ENCODE results near the gene UBR4.
"Not testable (repeated sequence)": the region's sequence is repeated elsewhere in the genome, so short reads cannot be mapped to it uniquely, and the experiment has no call there.

The UBR4 gene

DNA sequence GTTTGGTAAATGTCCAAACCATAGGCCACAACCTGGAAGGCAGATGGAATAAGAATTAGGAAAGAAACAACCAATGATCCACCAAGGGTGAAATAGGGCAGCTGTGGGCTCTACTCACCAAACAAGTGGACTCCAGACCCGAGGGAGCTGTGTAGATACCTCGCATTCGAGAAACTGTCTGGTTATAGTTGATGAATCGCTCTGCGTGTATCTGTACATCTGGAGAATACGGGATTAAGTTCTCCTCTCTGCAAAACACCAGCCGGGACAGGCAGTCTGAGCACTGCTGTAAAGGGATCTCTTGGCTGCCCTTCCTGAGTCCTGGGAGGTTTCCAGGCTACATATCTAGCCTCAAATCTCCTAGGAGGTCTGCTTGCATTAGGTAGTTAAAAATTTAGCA lies 9.4 kb upstream of the UBR4 start:
- DNase-seq: no peak

GRCh38 chr1:19216585-19216984 lies 6.5 kb upstream of the UBR4 start:
- not testable (repeated sequence) for DNase-seq

DNA sequence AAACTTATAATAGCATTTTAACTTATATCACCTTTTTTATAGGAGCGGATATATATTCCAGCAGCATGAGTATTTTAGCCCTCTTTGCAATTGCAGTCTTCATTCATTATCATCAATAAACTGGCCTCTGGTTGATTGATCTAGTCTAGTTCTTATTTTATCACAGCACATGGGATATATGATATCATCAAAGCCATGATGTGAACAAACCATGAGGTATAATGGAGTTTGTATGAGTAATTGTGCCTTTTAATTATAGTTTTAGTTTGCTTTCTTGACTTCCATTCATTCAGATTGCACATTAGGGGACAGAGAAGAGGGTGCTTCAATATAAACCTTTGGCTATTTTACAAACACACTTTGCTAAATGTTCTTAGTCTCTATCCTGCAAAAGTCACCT lies 3.5 kb upstream of the UBR4 start:
- DNase-seq: no peak

- DNase-seq: no peak
Measured at GRCh38 chr1:19212167-19212566, 2.1 kb upstream of the UBR4 start.

DNA sequence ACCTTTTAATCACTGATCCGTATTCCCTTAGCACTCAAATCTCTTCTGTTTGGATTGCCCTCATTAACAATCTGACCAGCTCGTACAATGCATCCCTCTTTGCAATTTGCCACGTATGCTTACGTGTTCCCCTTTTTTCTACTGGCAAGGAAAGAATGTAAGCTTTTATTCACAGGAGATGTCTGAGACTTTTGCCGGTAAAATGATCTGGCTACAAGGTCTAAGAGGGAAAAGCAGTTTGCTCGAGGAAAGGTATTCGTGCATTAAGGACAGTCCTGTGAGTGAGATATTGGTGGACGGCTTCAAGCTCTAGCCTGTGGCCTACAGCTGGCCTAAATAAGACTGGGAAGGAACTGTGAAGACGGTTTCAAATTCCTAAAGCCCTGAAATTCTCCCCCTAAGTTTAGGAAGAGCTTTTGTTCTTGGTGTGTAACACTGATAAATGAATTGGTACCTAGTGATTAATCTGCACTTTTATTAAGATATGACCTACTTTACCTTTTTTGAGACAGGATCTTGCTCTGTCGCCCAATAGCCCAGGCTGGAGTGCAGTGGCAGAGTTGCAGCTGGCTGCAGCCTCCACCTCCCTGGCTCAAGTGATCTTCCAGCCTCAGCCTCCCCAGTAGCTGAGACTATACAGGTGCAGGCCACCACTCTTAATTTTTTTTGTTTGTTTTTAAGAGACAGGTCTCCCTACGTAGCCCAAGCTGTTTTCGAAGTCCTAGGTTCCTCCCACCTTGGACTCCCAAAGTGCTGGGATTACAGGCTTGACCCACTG lies 895 bp upstream of the UBR4 start:
- DNase-seq: no peak

GRCh38 chr1:19209439-19209989 lies 552 bp downstream of the UBR4 start:
- no peak for DNase-seq

DNA sequence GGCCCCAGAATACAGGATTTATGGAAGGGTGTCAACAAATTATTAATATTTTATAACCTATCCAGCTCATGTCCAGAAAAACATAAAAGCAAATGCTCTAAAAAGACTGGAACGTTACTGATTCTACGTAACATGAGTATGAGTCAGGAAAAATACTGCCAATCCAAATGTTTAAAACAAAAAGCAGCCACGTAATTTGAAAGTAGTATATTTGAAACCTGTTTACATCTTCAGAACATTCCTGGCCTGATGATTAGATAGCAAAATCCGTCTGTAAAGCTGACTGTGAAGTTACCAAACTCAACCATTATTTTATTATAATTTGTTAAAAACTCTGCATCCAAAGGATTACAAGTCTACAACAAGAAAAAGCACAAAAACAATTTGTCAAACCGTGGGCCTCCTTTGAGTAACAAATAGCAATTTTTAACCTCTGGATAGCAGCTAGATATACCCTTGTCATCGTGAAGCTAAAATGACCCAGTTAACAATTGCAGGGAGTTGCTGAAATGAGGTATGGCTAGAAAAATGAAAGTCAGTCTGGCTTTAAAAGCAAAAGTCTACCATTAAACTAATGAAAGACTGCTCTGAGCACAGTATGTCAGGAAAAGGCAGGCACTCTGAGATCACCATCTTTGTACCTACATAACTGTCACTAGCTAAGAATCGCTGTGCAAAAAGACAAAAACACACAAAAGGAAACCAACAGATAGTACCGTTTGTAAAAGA lies 1.2 kb downstream of the UBR4 start:
- no peak for DNase-seq

- no peak for DNase-seq
Measured at GRCh38 chr1:19206947-19207346, 3.1 kb downstream of the UBR4 start.

DNA sequence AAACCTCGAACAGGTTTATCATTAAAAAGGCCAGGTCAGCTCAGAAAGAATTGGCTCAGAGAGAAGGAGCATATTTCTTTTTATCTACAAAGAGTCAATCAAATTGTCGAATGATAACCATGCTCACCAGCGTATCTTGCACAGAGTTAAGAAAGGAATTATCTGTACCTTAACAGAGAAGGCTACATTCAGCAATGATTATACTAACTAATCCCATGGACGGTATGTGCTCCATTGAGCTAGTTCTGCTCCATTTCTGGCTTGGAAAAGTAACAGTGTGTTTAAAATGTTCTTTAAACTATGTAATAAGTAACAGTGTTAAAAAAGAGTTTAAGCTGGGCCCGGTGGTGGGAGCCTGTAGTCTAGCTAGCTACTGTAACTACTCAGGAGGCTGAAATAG lies 4.2 kb downstream of the UBR4 start:
- no peak for DNase-seq

DNA sequence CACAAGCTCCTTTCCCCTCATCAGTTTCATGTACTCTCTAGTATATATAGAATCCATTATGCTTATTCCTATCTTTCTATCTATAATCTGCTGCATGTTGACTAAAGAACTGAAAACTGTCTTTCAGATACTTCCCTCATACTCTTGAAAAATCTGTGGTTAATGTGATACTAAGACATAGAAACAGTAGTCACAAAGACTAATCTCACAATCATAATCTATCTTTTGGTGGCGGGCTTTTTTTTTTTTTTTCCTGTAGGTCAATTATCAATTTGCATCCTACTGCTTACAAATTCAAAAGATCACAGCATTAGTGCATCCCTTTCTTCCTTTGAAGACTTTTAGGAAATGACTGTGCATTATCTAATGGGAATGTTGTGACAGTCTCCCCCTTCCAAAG lies 4.7 kb downstream of the UBR4 start:
- no peak for DNase-seq

GRCh38 chr1:19204446-19205266 lies 5.4 kb downstream of the UBR4 start:
- no peak for DNase-seq

- no peak for DNase-seq
Measured at GRCh38 chr1:19203440-19203839, 6.6 kb downstream of the UBR4 start.

DNA sequence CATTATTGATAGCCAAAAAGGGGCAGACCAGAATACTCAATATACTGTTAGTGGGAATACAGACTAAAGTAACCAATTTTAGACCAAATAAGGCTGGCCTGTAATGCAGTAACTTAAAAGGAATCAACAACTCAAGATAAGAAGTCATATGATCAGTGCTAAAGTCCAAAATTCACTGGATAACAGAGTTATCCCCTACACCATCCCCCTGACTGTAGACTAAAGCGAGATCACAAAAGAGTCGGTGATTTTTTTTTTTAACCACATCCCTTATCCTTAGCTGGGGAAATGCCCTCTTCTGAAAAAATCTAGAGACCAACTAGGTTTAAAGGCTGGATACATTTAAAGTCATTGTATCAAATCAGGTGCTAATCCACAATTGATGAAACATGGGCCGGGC lies 7.7 kb downstream of the UBR4 start:
- no peak for DNase-seq

DNA sequence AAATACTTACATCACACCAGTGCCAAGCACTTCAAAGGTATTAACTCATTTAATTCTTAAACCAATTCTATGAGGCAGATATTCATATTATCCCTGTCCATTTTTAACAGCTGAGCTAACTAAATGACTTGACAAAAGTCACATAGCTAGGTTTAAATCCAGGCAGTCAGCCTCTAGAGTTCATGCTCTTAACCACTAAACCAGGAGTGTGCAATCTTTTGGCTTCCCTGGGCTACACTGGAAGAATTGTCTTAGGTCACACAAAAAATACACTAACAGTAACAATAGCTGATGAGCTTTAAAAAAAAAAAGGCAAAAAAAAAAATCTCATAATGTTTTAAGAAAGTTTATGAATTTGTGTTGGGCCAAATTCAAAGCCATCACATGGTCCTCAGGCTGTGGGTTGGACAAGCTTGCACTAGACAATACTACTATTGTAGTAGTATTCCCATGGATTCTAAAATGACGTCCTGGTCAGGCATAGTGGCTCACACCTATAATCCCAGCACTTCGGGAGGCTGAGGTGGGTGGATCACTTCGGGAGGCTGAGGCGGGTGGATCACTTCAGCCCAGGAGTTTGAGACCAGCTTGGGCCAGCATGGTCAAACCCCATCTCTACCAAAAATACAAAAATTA lies 10.0 kb downstream of the UBR4 start:
- DNase-seq: no peak

DNA sequence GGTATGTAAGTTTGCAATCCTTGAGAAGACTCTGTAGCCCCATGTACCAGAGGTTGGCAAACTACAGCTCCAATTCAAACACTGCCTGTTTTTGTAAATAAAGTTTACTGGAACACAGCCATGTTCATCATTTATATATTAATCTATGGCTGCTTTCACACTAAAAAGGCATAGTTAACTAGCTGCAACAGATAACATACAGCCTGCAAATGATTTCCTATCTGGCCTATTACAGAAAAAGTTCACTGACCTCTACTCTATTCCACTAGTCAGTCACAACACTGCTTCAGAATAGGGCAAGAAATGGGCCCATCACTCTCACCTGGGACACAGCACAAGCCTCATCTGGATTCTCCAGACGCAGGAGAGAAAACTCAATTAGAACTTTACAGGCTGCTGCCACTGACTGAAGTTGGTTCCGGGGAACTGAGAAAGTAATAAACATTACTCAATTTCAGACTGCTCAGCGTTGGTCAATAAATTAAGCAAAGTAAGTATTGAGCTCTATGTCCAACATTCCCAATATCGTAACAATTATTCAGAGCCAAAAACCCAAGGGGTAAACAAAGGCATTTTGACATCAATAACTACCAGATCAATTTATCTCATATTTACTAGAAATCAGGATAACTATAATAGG lies 10.6 kb downstream of the UBR4 start:
- DNase-seq: no peak

DNA sequence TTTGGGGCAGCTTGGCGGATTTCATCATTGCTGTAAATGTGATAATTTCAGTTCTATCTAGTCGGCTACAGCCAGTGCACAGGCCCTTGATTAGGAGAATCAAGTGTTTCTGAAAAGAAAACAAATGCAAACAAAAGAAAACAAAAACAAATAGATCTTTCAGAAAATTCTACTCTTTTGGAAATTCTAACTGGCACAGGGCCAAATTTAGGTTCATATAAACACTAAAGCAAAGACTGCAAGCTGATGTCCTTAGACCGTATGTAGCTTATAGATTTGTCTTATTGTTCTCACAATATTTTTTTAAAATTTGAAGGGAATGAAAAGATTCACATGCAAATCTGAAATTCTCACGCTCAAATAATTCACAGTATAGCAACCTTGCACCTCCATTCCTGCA lies 11.2 kb downstream of the UBR4 start:
- DNase-seq: no peak

- DNase-seq: no peak
Measured at GRCh38 chr1:19197845-19198244, 12.2 kb downstream of the UBR4 start.

GRCh38 chr1:19196331-19196730 lies 13.7 kb downstream of the UBR4 start:
- DNase-seq: no peak

GRCh38 chr1:19193004-19193403 lies 17.1 kb downstream of the UBR4 start:
- no peak for DNase-seq

DNA sequence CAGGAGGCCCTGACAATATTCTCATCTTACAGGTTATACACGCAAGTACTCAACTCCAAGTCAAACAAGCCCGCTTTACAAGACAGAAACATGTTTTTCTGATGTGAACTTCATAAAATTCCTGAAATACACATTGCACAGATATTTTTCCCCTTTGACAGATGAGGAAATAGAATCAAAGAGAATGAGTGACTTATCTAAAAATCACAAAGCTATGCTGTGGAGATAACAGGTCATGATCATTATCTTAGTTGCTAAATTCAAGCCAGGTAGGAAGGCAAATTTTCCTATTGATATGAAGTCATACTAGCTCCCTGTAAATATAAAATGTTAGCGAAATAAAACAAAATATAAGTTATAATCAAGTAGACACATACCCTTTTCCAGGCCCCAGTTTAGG lies 18.3 kb downstream of the UBR4 start:
- no peak for DNase-seq

DNA sequence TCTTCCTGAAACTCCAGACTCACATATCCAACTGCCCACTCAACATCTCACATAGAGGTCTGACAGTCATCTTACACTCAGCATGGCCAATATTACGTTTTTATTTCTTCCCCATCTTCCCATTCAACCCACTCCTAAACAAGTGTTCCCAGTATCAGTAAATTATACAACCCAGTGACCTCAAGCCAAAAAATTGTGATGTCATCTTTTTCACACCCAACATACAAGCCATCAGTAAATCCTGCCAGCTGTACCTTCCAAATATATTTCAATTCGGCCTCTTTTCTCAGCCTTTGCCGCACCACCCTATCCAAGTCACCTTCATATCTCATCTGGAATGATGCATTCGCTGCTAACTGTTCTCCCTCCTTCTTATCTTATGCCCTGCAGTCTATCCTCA lies 19.6 kb downstream of the UBR4 start:
- DNase-seq: no peak

DNA sequence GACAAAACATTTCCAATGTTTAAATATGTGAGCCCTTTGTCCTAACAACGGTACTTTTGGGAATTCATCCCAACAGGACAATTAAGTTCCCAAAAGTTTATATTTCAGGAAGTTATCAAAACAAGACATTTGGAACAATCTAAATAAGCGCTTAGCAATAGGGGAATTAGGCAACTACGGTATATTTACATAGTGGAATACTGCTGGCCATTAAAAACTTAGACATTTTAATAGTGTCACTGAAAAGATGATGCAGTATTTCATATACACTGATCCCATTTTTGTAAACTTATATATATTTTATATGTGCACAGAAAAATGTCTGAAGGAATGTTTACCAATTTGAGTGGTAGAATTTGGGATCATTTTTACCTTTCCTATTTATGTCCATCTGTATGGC lies 20.8 kb downstream of the UBR4 start:
- no peak for DNase-seq
